Panc1 (cell line): ENCODE measurements around the gene CMTM7.

Experiments
- POLR2AphosphoS5 ChIP-seq: IDR thresholded peaks from 2 replicates; pipeline ENCODE4 v1.6.1; 2012; ENCODE audit warnings: mild to moderate bottlenecking, low read depth, low read length, moderate library complexity
- TF ChIP-seq, protein P1 (sequence below): fragments of 450-650 bp; IDR thresholded peaks from 2 replicates; pipeline ENCODE4 v1.5.1; 2017; ENCODE audit warnings: mild to moderate bottlenecking

DNA sequence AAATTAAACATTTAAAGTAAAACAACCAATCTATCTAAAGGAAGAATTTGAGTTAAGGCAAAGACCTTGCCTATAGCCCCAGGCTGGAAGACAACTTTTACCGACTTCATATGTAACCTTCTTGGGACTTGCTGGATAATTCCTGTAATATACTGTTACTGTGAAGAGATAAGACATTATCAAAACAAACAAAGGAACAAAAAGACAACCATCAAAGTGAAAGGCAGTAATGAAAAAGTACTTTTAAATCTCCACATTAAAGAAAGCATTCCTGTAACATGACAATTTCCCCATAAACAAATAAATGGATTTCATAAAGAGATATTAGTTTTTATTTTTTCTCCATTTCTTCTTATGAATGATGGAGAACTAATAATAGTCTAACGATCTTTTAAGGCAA is 108.6 kb downstream of the CMTM7 start:
- TF ChIP-seq, protein P1, sequence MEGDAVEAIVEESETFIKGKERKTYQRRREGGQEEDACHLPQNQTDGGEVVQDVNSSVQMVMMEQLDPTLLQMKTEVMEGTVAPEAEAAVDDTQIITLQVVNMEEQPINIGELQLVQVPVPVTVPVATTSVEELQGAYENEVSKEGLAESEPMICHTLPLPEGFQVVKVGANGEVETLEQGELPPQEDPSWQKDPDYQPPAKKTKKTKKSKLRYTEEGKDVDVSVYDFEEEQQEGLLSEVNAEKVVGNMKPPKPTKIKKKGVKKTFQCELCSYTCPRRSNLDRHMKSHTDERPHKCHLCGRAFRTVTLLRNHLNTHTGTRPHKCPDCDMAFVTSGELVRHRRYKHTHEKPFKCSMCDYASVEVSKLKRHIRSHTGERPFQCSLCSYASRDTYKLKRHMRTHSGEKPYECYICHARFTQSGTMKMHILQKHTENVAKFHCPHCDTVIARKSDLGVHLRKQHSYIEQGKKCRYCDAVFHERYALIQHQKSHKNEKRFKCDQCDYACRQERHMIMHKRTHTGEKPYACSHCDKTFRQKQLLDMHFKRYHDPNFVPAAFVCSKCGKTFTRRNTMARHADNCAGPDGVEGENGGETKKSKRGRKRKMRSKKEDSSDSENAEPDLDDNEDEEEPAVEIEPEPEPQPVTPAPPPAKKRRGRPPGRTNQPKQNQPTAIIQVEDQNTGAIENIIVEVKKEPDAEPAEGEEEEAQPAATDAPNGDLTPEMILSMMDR, result no peak
- TF ChIP-seq POLR2AphosphoS5, result no peak
